ENCODE results near the gene HOXA3. TPM values are rescaled to one million over a fixed set of nuclear protein-coding genes. Genes with fewer than 3 reads are reported as not detected.

The HOXA3 gene
- total RNA-seq, 1 donor from 2014 or later, result not detected

- DNase-seq, result no peak
- Mint-ChIP-seq H3K4me3 (ENCODE audit: unreplicated experiment) (no peak overlapping the region), H3K9me3 (ENCODE audit: unreplicated experiment) (peaks cover 12% of the 10 kb centered on the region), H3K4me1 (ENCODE audit: low read depth, unreplicated experiment) (no peaks in the 10 kb centered on the region), H3K27ac (ENCODE audit: unreplicated experiment) (no peak overlapping the region), H3K27me3 (ENCODE audit: unreplicated experiment) (peaks cover 50% of the 10 kb centered on the region), H3K36me3 (ENCODE audit: unreplicated experiment) (no peaks in the 10 kb centered on the region)
- TF ChIP-seq CTCF (IDR thresholded peaks at IDR 0.05; ENCODE audit: partially characterized antibody, unreplicated experiment), result no peak
Measured at GRCh38 chr7:27121684-27122076, 30.7 kb downstream of the HOXA3 start.

GRCh38 chr7:27119412-27119911 lies 32.9 kb downstream of the HOXA3 start:
- Mint-ChIP-seq H3K27ac (ENCODE audit: unreplicated experiment) (no peak overlapping the region), H3K36me3 (ENCODE audit: unreplicated experiment) (no peaks in the 10 kb centered on the region), H3K4me3 (ENCODE audit: unreplicated experiment) (no peak overlapping the region), H3K4me1 (ENCODE audit: low read depth, unreplicated experiment) (no peaks in the 10 kb centered on the region), H3K27me3 (ENCODE audit: unreplicated experiment) (peaks cover 47% of the 10 kb centered on the region), H3K9me3 (ENCODE audit: unreplicated experiment) (peaks cover 7% of the 10 kb centered on the region)
- no peak for DNase-seq
- TF ChIP-seq CTCF (IDR thresholded peaks at IDR 0.05; ENCODE audit: partially characterized antibody, unreplicated experiment), result no peak

GRCh38 chr7:27118580-27118979 lies 33.8 kb downstream of the HOXA3 start:
- H3K9me3 Mint-ChIP-seq (ENCODE audit: unreplicated experiment), result peaks cover 7% of the 10 kb centered on the region
- no peaks in the 10 kb centered on the region for H3K36me3 Mint-ChIP-seq (ENCODE audit: unreplicated experiment)
- no peak for TF ChIP-seq CTCF (IDR thresholded peaks at IDR 0.05; ENCODE audit: partially characterized antibody, unreplicated experiment)
- H3K4me1 Mint-ChIP-seq (ENCODE audit: low read depth, unreplicated experiment), result no peaks in the 10 kb centered on the region
- DNase-seq, result no peak
- no peak overlapping the region for H3K27ac Mint-ChIP-seq (ENCODE audit: unreplicated experiment)
- H3K27me3 Mint-ChIP-seq (ENCODE audit: unreplicated experiment), result peaks cover 44% of the 10 kb centered on the region
- no peak overlapping the region for H3K4me3 Mint-ChIP-seq (ENCODE audit: unreplicated experiment)

- no peak for TF ChIP-seq CTCF (IDR thresholded peaks at IDR 0.05; ENCODE audit: partially characterized antibody, unreplicated experiment)
- Mint-ChIP-seq H3K27me3 (ENCODE audit: unreplicated experiment) (peaks cover 45% of the 10 kb centered on the region), H3K36me3 (ENCODE audit: unreplicated experiment) (no peaks in the 10 kb centered on the region), H3K27ac (ENCODE audit: unreplicated experiment) (no peak overlapping the region), H3K4me3 (ENCODE audit: unreplicated experiment) (no peak overlapping the region), H3K9me3 (ENCODE audit: unreplicated experiment) (peaks cover 7% of the 10 kb centered on the region), H3K4me1 (ENCODE audit: low read depth, unreplicated experiment) (no peaks in the 10 kb centered on the region)
- no peak for DNase-seq
Measured at GRCh38 chr7:27117887-27118491, 34.4 kb downstream of the HOXA3 start.
